Measurements from ENCODE around the gene LIME1.

LIME1 gene

GRCh38 chr20:63735859-63736718 is at the start of gene LIME1:
LIME1 (plus strand) TSS chr20:63736664; CDS start chr20:63737550, 886 bp downstream.
- peak; percentile 84 for DNase-seq

GRCh38 chr20:63687419-63688178 is 48.9 kb upstream of the LIME1 start:
- no peak for DNase-seq

- DNase-seq: no peak
Measured at GRCh38 chr20:63688228-63689045, 48.0 kb upstream of the LIME1 start.

- DNase-seq: no peak
Measured at GRCh38 chr20:63689046-63690002, 47.1 kb upstream of the LIME1 start.

GRCh38 chr20:63690003-63690897 is 46.2 kb upstream of the LIME1 start:
- DNase-seq: peak; percentile 3

- DNase-seq: peak; percentile 3
Measured at GRCh38 chr20:63690898-63691710, 45.4 kb upstream of the LIME1 start.

GRCh38 chr20:63691711-63692435 is 44.6 kb upstream of the LIME1 start:
- DNase-seq: peak; percentile 3

- no peak for DNase-seq
Measured at GRCh38 chr20:63692436-63693082, 43.9 kb upstream of the LIME1 start.

- DNase-seq: no peak
Measured at GRCh38 chr20:63693083-63693732, 43.3 kb upstream of the LIME1 start.

GRCh38 chr20:63693733-63694583 is 42.5 kb upstream of the LIME1 start:
- DNase-seq: no peak

- DNase-seq: no peak
Measured at GRCh38 chr20:63694584-63695423, 41.7 kb upstream of the LIME1 start.

- DNase-seq: no peak
Measured at GRCh38 chr20:63695424-63696305, 40.8 kb upstream of the LIME1 start.

GRCh38 chr20:63696306-63696627 is 40.2 kb upstream of the LIME1 start:
- peak; percentile 19 for DNase-seq

- DNase-seq: no peak
Measured at GRCh38 chr20:63696628-63697356, 39.7 kb upstream of the LIME1 start, which contains the start of gene TNFRSF6B. TNFRSF6B (plus strand) TSS chr20:63696652; CDS start chr20:63696768, 116 bp downstream.
